GM21423 (cell line): ENCODE measurements around the gene MTG2.

ENCODE experiments used
- ATAC-seq: cut with Tn5 transposase; IDR thresholded peaks from one replicate; pipeline ENCODE4 v1.9.1; 2021; ENCODE audit warnings: mild to moderate bottlenecking, moderate library complexity; ENCODE audit not compliant: unreplicated experiment

Gene MTG2

DNA sequence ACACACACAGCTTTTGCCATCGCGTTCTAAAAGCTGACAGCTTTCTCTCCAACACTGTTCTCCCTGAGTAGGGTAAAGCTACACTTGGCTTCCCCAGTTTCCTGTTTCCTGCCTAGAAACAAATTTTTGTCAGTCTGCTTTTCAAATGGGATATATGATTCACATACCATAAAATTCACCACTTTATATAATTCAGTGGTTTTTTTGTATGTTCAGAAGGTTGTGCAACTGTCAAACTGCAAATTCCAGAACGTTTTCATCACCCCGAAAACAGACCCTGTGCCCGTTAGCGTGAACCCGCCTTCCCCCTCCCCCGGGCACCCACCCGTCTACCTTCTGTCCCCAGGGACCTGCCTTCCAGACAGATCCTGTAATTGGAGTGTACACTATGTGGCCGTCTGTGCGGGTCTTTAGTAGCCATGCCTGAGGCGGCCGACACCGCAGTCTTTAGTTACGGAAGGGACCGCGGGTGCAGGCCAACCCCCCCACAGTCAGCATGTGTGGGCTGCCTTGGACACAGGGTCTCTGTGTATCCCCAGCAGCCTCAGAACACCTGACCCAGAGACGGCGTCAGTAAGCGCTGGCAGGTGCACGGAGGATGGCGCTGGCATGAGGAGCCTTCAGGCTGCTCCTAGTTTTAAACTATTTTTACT lies 20.7 kb downstream of the MTG2 start:
- no peak for ATAC-seq

DNA sequence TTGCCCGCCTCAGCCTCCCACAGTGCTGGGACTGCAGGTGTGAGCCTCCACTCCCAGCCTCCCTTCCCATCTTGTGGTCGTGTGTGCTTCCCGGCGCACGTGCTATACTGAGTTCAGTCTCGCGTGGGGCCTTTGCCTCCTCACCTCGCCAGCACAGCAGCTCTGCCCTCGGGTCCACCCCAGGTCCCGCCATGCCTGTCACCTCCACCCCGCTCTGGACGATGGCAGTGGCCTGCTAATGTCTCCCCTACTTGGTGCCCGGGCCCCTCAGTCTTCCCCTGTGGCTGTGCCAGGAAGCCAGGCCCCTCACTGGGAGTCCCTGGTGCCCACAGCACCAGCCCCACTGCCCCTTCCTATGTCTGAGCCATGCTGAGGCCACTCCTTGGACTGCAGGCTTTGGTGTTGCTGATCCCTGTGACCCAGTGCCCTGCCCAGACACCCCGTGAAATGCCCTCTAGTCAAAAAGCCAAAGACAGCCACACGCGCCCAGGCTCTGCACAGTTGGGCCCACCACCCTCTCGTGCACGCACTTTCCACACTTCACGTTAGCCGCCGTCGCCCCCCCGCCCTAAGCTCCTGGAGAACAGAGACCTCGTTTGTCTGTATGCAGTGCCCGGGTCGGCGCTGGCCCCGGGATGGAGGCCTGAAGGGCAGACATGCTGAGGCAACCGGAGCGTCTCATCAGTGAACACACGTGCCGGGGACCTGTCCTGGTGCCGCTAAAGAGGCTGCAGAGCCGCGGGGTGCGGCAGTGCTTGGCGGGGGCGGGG lies 23.0 kb downstream of the MTG2 start:
- no peak for ATAC-seq

GRCh38 chr20:62206388-62206775 lies 23.6 kb downstream of the MTG2 start:
- ATAC-seq: no peak

- no peak for ATAC-seq
Observed at GRCh38 chr20:62208061-62208794, 25.4 kb downstream of the MTG2 start.

GRCh38 chr20:62208795-62209755 lies 26.2 kb downstream of the MTG2 start:
- ATAC-seq: no peak

- no peak for ATAC-seq
Observed at GRCh38 chr20:62209850-62210495, 27.1 kb downstream of the MTG2 start.

- ATAC-seq: no peak
Observed at GRCh38 chr20:62210496-62210855, 27.6 kb downstream of the MTG2 start.

- ATAC-seq: no peak
Observed at GRCh38 chr20:62211216-62211615, 28.4 kb downstream of the MTG2 start.

GRCh38 chr20:62211769-62212288 lies 29.0 kb downstream of the MTG2 start:
- no peak for ATAC-seq

- no peak for ATAC-seq
Observed at GRCh38 chr20:62212299-62212698, 29.5 kb downstream of the MTG2 start.

DNA sequence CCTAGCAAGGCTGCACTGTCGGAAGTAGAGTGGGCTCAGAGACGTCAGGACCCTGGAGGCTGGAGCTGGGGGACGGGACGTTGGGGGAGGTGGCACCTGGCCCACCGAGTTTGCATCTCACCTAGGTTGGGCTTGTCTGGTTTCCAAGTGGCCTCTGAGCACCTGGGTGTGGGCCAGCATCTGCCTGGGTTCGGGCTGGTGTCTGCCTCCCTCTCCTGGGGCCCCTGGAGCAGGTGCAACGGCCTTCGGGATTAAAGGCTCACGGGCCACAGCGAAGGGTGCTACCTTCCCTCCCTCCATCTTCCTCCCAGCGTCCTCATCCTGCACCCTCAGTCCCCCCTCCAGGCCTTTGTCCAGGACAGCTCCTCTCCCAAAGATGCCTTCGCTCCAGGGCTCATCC lies 31.2 kb downstream of the MTG2 start:
- ATAC-seq: no peak

DNA sequence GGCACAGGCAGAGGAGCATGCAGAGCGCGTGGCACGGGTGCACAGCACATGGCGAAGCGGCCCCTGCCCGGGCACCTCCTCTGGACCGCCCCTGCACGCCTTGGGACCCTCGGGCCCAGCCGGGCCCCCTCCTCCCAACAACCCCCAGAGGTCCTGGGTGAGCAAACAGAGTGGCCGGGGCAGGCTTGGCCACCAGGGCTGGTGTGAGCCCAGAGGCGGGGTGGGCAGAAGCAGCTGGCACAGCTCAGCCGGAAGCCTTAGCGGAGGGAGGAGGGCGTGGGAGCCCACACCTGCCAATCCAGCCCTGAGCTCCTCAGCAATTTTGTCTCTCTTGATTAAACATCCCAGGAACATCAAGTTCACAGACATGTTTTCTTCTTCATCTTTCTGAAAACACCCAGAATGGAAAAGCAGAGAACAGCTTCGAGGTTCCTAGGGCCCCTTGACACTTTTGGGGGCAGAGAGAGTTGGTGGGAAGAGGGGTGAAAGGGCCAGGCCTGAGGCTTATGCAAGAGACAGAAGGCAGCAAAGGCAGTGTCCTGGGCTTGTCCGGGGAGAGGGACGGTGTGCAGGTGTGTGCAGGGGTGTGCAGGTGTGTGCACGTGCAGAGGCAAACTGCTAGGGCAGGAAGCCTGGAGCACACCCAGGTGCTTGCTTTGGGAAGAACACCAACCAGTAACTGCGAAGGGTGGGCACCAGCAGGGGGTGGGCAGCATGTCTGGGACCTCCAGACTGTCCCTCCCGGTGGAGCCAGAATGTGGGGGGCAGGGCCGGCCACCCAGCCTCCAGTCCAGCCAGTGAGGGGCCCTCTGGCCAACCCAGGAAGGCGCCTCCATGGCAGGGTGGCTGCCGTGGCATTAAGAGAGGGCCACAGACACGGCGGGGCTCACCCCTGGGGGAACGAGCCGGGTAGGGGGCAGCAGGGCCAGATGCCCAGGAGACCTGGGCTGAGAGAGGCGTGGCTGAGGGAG lies 32.5 kb downstream of the MTG2 start:
- ATAC-seq: no peak

DNA sequence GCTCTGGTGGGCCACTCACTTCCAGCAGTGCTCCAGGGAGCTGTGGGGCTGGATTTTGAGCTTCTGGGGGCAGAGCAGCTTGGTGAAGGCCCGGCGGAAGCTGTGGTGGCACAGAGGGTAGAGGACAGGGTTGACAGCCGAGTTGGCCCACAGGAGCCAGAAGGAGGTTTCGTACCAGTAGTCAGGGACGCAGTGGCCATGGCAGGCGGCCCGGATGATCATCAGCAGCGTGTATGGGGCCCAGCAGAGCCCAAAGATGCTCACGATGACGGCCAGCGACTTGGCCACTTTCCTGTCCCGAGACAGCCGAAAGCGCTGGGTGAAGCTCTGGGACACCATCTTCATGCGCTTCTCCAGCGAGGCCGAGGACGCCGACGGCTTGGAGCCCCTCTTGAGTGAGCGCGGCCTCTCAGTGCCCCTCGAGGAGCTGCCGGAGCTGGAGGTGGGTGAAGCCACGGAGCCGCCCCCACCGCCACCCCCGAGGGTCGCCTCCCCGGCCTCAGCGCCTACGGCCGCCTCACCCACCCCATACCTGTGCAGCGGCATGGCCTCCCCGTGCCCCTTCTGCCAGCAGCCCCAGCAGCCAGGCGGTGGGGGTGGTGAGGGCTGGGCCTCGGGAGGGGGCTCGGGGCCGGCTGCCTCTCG lies 33.3 kb downstream of the MTG2 start:
- ATAC-seq: no peak

GRCh38 chr20:62216636-62217566 lies 34.1 kb downstream of the MTG2 start:
- ATAC-seq: no peak

GRCh38 chr20:62217913-62218773 lies 35.3 kb downstream of the MTG2 start:
- ATAC-seq: no peak
